NCI-H69 (cell line): ENCODE measurements around the gene RASL10A.
A peak's percentile ranks its signal among the peaks of the same experiment; 100 is the strongest.

Experiments
- DNase-seq: peaks from one replicate; lab custom pipeline; 2025; lab: John Stamatoyannopoulos, UW

Gene RASL10A

DNA sequence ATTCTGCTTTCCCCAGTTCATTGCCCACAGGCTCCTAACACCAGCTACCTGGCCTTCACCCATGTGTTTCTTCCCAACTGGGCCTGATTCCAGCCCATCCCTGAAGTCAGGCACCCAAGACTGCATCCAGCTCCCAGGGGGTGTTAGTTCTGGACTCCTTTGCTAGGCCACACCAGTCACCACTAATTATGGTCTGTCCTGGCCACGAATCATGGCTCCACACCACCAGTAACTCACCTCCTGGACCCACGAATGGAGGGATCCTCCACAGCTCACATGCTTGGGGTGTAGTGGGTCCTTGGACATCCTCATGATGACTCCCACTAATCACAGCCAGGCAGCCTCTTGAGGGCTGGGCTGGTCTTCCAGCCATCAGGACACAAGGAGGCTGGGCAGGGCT, 3.6 kb upstream of the RASL10A start:
- DNase-seq: no peak

DNA sequence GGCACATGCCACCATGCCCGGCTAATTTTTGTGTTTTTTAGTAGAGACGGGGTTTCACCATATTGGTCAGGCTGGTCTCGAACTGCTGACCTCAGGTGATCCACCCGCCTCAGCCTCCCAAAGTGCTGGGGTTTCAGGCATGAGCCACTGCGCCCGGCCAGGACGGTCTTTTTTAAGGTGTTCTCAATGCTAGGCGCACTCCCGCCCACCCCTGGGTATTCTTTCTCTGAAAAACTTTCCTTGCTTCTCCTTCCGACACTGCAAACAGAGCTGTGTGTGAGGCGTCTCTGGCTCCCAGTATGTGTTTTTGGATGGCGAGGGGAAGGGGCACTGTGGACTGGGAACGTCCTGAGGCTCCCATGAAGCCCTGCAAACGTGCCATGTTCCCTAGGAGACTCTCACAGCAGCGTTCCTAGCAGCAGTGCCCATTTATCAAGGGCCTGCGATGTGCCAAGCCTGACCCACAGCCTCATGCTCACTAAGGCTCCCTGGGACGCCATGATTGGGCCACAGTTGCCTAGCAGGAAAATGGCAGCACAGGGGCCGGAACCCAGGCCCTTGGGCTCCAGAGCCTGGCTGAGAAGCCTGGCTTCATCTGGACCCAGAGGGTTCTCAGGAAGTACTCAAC, 2.4 kb upstream of the RASL10A start:
- no peak for DNase-seq

DNA sequence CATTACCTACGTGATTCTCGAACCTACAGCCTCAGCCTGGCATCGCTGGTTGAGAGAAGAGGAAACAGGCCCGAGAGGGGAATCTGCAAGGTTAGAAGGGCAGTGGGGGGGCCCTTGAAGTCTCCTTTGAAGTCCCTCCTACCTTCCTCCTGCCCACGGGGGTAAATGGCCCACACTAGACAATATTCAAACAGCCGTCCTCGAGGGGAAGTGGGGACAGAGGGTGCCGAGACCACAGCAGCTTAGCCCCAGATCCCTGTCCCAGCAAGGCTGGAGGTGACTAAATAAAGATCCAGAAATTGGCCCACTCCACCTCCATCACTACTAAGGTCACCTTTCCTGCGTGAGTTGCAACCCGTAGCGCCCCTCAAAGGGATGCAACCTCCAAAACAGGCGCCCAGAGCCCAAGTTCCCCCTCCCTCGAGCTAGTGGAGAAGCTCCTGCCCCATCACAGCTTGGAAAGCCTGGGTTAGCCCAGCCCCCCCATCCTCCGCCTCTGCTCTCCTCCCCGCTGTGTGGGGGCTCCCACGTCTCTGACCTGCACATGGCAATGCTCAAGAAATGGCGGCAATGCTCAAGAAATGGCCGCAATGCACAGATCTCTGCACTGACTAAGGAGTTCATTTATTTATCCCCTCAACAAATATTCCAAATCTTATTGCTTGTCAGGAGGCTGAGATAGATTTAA, 788 bp upstream of the RASL10A start:
- no peak for DNase-seq

- DNase-seq: peak; percentile 62
Measured at GRCh38 chr22:29314537-29315285, 786 bp downstream of the RASL10A start.

GRCh38 chr22:29313576-29314466, 1.7 kb downstream of the RASL10A start:
- DNase-seq: peak; percentile 87

DNA sequence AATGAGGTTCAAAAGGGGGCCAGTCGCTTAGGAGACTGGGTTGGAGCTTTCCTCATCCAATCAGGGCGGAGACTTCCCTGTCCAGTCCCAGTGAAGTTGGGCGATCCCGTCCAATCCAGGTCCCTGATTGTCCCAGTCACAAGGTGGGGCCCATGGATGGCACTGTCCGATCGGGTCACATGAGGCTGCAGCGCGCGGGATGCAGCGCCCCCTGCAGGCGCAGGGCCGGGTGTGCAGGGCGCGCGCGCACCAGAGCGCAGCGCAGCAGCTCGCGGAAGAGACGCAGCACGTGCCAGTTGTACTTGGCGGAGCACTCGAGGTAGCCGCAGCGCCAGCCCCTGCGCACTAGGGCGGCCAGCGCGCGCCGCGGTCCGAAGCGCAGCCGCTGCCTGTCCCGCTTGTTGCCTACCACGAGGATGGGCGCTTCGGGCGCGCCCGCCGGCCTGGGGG, 2.3 kb downstream of the RASL10A start:
- no peak for DNase-seq

- no peak for DNase-seq
Measured at GRCh38 chr22:29312218-29313125, 3.0 kb downstream of the RASL10A start.

GRCh38 chr22:29311464-29312217, 3.9 kb downstream of the RASL10A start:
- DNase-seq: peak; percentile 52

DNA sequence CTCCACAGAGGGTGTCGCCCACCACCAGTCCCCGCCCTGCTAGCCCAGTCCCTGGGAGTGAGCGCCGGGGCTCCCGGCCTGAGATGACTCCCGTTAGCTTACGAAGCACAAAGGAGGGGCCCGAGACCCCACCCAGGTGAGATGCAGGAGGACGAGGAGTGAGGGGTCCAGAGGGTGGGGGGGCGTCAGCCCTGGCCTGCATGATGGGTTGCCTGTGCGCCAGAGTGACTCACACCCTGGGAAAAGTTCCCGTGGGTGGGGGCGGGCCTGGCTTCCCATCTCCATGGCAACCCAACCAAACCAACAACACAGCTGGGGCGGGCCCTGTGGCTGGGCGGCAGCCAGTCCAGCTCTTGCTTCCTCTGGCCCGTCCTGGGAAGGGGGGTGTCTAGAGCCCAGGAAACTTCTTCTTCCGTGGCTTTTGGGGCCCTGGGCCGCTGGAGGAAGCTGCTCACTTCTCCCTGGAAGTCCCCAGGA, 4.6 kb downstream of the RASL10A start:
- peak; percentile 92 for DNase-seq

DNA sequence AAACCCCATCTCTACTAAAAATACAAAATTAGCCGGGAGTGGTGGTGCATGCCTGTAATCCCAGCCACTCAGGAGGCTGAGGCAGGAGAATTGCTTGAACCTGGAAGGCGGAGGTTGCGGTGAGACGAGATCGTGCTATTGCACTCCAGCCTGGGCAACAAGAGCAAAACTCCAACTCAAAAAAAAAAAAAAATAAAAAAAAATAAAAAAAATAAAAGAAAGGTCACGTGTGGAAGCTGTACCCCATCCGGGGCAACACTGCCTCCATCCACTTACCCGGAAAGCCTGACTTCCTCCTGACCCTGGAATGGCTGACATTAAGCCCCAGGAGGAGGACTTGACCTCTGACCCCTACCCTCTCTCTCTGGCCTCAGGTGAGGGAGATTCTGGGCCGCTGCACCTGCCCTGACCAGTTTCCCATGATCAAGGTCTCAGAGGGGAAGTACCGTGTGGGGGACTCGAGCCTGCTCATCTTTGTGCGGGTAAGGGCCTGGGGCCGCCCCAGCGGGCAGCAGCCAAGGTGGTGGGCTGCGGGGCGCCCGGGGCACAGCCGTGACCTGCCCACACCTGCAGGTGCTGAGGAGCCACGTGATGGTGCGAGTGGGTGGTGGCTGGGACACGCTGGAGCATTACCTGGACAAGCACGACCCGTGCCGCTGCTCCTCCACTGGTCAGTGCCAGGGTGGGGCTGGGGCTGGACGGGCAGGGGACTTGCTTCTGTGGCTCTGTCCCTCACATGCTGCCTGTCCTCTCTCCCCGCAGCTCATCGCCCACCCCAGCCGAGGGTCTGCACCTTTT, 5.2 kb downstream of the RASL10A start:
- DNase-seq: no peak

DNA sequence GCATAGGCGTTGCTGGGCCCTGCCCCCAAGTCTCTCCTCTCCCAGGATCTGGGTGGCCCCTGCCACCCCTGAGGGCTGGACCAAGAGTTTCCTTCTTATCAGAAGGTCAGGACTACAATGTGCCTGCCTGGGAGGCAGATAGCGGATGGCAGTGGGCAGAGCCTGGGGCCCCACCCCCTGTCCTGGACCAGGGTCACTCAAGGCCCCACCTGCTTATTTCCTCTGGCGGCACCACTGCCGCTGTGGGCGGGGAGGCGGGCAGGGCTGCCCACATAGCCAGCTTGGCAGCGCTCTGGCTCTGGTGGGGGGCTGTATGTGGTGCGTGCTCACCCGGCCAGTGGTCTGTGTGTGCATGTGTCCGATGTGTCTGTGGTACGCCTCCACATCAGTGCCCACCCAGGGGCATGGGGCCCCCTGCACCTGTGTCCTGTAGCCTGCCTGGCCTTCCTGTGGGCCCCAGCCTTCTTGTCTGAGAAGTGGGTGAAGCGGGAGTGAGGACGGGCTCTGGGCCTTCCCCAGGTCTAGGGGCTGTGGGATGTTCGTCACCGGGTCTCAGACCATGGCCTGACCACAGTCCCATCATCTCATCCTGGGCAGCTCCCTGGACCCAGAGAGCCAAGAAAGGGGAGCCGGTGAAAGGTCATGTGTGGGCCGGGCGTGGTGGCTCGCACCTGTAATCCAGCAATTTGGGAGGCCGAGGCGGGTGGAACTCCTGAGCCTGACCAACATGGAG, 6.0 kb downstream of the RASL10A start:
- no peak for DNase-seq

- DNase-seq: no peak
Measured at GRCh38 chr22:29308791-29309262, 6.7 kb downstream of the RASL10A start.

GRCh38 chr22:29308148-29308790, 7.2 kb downstream of the RASL10A start:
- DNase-seq: no peak

DNA sequence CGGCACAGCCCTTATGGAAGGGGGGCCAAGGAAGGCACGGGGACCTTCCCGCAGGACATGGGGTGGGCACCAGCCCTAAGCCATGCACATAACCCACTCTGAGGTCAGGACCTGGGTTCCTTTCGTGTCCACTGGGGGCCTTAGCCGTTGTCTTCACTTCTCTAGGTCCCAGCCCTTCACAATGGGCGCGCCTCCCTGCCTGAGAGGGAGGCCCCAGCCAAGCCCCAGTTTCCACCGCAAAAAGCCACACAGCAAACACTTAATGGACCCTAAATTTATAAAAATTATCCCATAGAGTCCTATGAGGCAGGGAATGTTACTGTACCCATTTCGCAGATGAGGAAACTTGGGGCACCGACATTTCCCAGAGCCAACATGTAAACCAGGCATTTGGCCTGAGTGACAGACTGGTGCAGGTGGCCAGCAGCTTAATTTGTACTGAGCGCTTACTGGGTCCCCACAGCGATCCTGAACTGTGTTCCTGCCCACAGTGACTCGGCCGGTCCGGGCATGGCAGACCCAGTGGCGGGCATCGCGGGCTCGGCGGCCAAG, 7.8 kb downstream of the RASL10A start:
- DNase-seq: no peak

DNA sequence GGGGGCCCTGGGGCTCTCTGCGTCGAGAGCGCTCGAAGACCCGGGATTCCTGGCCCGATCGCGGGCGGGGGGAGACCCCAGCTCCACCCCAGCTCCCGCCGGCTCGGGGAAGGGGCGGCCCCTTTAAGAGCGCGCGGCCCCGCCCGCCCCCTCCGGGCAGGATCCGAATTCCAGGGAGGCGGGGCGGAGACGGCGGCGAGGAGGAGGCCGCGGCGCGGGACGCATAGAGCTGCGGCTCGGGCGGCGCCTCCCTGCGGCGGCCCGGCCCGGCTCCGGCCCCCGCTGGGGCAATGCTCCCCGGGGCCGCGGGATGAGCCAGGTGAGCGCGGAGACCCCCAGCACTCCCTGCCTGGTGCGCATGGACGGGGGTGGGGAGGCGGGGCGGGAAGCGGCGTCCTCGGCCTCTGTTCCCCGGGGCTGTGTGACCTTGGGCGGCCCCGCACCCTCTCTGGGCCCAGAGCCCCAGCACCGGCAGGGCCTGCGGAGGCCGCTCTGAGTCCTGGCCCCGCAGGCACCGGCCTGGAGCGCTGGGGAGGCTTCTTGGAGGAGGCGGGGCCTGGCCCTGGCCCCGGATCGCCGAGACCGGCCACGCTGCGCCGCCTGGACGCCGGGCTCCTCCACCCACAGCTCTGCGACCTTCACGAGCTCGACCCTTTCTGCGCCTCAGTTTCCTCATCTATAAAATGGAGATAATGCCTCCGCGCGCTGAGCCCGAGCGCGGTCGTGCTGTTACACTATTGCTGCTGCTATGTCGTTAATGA, 8.5 kb downstream of the RASL10A start:
- DNase-seq: peak; percentile 95

GRCh38 chr22:29306175-29306834, 9.2 kb downstream of the RASL10A start, which contains the start of gene GAS2L1:
Gene GAS2L1, plus strand, starts transcription at chr22:29306650. Its CDS starts 1,456 bp downstream, at chr22:29308106.
- DNase-seq: peak; percentile 94
